H1 (cell line): ENCODE results near the gene AOPEP. TPM values are rescaled to one million over a fixed set of nuclear protein-coding genes. Genes with fewer than 3 reads are reported as not detected.
A peak's percentile ranks its signal among the peaks of the same experiment; 100 is the strongest.

ENCODE experiments used
- CTCF ChIA-PET: fragments of 300-600 bp; sonication (Branson Sonifier 250); formaldehyde crosslinking; loops from one replicate; lab custom pipeline; 2021; ENCODE audit not compliant: partially characterized antibody; lab: Charles Lee
- POLR2A ChIA-PET: fragments of 300-600 bp; sonication (Branson Sonifier 250); formaldehyde crosslinking; loops from one replicate; lab custom pipeline; 2021; ENCODE audit warnings: inconsistent platforms; ENCODE audit not compliant: partially characterized antibody; lab: Charles Lee
- DNase-seq, 2 experiments: peaks; one replicate each; pipeline versions ENCODE4 v3.0.0 to v3.0.0-alpha.2; 2010 to 2022; ENCODE audit warnings: low spot score in 2 of 2, low read depth in 1 of 2, mixed read lengths in 1 of 2
- FAIRE-seq: peaks from 2 replicates; lab custom pipeline; 2011; peaks lifted over from hg19 to GRCh38; lab: Jason Lieb, UNC
- H2AFZ ChIP-seq: 2 replicates; pipeline ENCODE4 v1.8.1; 2012; ENCODE audit warnings: low read length, inconsistent platforms
- H2AK5ac ChIP-seq: 2 replicates; pipeline ENCODE4 v1.6.1; 2013; ENCODE audit warnings: low read depth, low read length
- H2BK120ac ChIP-seq: replicated peaks from 2 replicates; pipeline ENCODE3; 2013; ENCODE audit warnings: low read depth, low read length, inconsistent platforms
- H2BK12ac ChIP-seq: 2 replicates; pipeline ENCODE4 v1.6.1; 2013; ENCODE audit warnings: low read depth, low read length
- H2BK15ac ChIP-seq: 2 replicates; pipeline ENCODE4 v1.6.1; 2013; ENCODE audit warnings: low read length
- H2BK20ac ChIP-seq: 2 replicates; pipeline ENCODE4 v1.6.1; 2013; ENCODE audit warnings: low read length
- H2BK5ac ChIP-seq: 2 replicates; pipeline ENCODE4 v1.6.1; 2013; ENCODE audit warnings: low read depth, low read length
- H3K14ac ChIP-seq: 2 replicates; pipeline ENCODE4 v1.6.1; 2013; ENCODE audit warnings: inconsistent platforms; ENCODE audit not compliant: insufficient read length
- H3K18ac ChIP-seq: 2 replicates; pipeline ENCODE4 v1.6.1; 2013; ENCODE audit warnings: low read length; ENCODE audit errors: extremely low read depth
- H3K23ac ChIP-seq: 2 replicates; pipeline ENCODE4 v1.6.1; 2013; ENCODE audit warnings: inconsistent platforms; ENCODE audit not compliant: insufficient read length
- H3K23me2 ChIP-seq: 2 replicates; pipeline ENCODE4 v1.6.1; 2013; ENCODE audit warnings: low read depth, low read length
- H3K27ac ChIP-seq: 2 replicates; pipeline ENCODE4 v1.6.1; 2011; ENCODE audit warnings: low read depth, low read length, inconsistent platforms
- H3K27me3 ChIP-seq, 4 experiments: replicated peaks in 1 of 4; 1 replicate in 1 of 4; 2 replicates in 3 of 4; pipeline versions ENCODE4 v1.6.1 to v1.8.1; 2011 to 2013; ENCODE audit warnings: low read length in 3 of 4, mild to moderate bottlenecking in 3 of 4, inconsistent platforms in 2 of 4, mixed read lengths in 2 of 4, moderate library complexity in 1 of 4; ENCODE audit not compliant: control insufficient read depth in 3 of 4, insufficient read depth in 3 of 4; ENCODE audit errors: extremely low read depth in 1 of 4
- H3K36me3 ChIP-seq, 4 experiments: 2 replicates each; pipeline versions ENCODE4 v1.6.1 to v1.8.1; 2011 to 2013; ENCODE audit warnings: mild to moderate bottlenecking in 4 of 4, low read length in 3 of 4, moderate library complexity in 2 of 4, control low read depth in 1 of 4, inconsistent platforms in 1 of 4; ENCODE audit not compliant: insufficient read depth in 4 of 4, control insufficient read depth in 2 of 4
- H3K4ac ChIP-seq: replicated peaks from 2 replicates; pipeline ENCODE3; 2013; ENCODE audit warnings: low read length, low read depth, mixed read lengths, inconsistent platforms; ENCODE audit not compliant: insufficient read length
- H3K4me1 ChIP-seq, 4 experiments: replicated peaks in 1 of 4; 1 replicate in 1 of 4; 2 replicates in 3 of 4; pipeline versions ENCODE4 v1.6.1 to v1.8.1; 2011 to 2013; ENCODE audit warnings: low read length in 3 of 4, inconsistent platforms in 2 of 4, mixed read lengths in 1 of 4; ENCODE audit not compliant: insufficient read depth in 4 of 4, control insufficient read depth in 3 of 4
- H3K4me2 ChIP-seq, 2 experiments: 2 replicates each; pipeline versions ENCODE4 v1.6.1 to v1.8.1; 2011 to 2013; ENCODE audit warnings: low read depth in 2 of 2, low read length in 2 of 2, control low read depth in 1 of 2, inconsistent platforms in 1 of 2, mild to moderate bottlenecking in 1 of 2; ENCODE audit not compliant: insufficient read depth in 1 of 2
- H3K4me3 ChIP-seq, 4 experiments: fragments of 200-600, 300-600 bp in 1 of 4; sonication (generic), shearing (Covaris generic), sonication (Bioruptor Twin) in 1 of 4; 2 replicates each; pipeline versions ENCODE4 v1.5.1 to v1.8.1; 2011 to 2016; ENCODE audit warnings: low read length in 4 of 4, low read depth in 3 of 4, control low read depth in 2 of 4, inconsistent platforms in 2 of 4, mild to moderate bottlenecking in 2 of 4, mixed read lengths in 1 of 4, moderate library complexity in 1 of 4; ENCODE audit not compliant: insufficient read depth in 2 of 4; ENCODE audit errors: extremely low read depth in 1 of 4
- H3K56ac ChIP-seq: replicated peaks from 2 replicates; pipeline ENCODE3; 2013; ENCODE audit warnings: low read depth, mild to moderate bottlenecking, mixed read lengths, low read length, inconsistent platforms; ENCODE audit not compliant: insufficient read length
- H3K79me1 ChIP-seq: 2 replicates; pipeline ENCODE4 v1.6.1; 2013; ENCODE audit warnings: low read depth, low read length, control low read depth
- H3K79me2 ChIP-seq, 2 experiments: 2 replicates each; pipeline versions ENCODE4 v1.6.1 to v1.8.1; 2012 to 2013; ENCODE audit warnings: low read length in 2 of 2, mild to moderate bottlenecking in 2 of 2, inconsistent platforms in 1 of 2; ENCODE audit not compliant: insufficient read depth in 2 of 2, control insufficient read depth in 1 of 2
- H3K9ac ChIP-seq, 4 experiments: replicated peaks in 1 of 4; 1 replicate in 1 of 4; 2 replicates in 3 of 4; pipeline versions ENCODE4 v1.6.1 to v1.8.1; 2011 to 2013; ENCODE audit warnings: low read depth in 3 of 4, low read length in 3 of 4, control low read depth in 2 of 4, mild to moderate bottlenecking in 2 of 4, moderate library complexity in 2 of 4, inconsistent platforms in 1 of 4; ENCODE audit errors: extremely low read depth in 1 of 4
- H3K9me3 ChIP-seq, 2 experiments: 2 replicates each; pipeline versions ENCODE4 v1.6.1 to v1.8.1; 2012 to 2013; ENCODE audit warnings: mild to moderate bottlenecking in 2 of 2, moderate library complexity in 2 of 2, control low read depth in 1 of 2, inconsistent platforms in 1 of 2, low read depth in 1 of 2, low read length in 1 of 2, mixed read lengths in 1 of 2; ENCODE audit not compliant: insufficient read depth in 2 of 2
- H4K20me1 ChIP-seq, 2 experiments: replicated peaks in 1 of 2; 2 replicates each; pipeline versions ENCODE3 to v1.8.1; 2011 to 2013; ENCODE audit warnings: inconsistent platforms in 2 of 2, low read length in 2 of 2, mild to moderate bottlenecking in 1 of 2; ENCODE audit not compliant: insufficient read depth in 2 of 2, control insufficient read depth in 1 of 2
- H4K5ac ChIP-seq: 2 replicates; pipeline ENCODE4 v1.6.1; 2013; ENCODE audit warnings: low read length, low read depth, mixed read lengths, inconsistent platforms; ENCODE audit not compliant: insufficient read length
- H4K8ac ChIP-seq: 2 replicates; pipeline ENCODE4 v1.8.0; 2013; ENCODE audit warnings: mild to moderate bottlenecking, moderate library complexity, low read length, inconsistent platforms; ENCODE audit not compliant: insufficient read depth; ENCODE audit errors: extremely low read depth
- H4K91ac ChIP-seq: replicated peaks from 2 replicates; pipeline ENCODE3; 2013; ENCODE audit warnings: low read length, mixed read lengths, inconsistent platforms; ENCODE audit not compliant: insufficient read length
- FOSL1 ChIP-seq: IDR thresholded peaks from 2 replicates; pipeline ENCODE4 v1.6.1; 2011; ENCODE audit warnings: mild to moderate bottlenecking, low read depth, low read length, moderate library complexity; ENCODE audit not compliant: insufficient read depth
- KDM5A ChIP-seq: fragments of 200-600 bp; IDR thresholded peaks from 2 replicates; pipeline ENCODE4 v1.7.1; 2012; ENCODE audit warnings: mild to moderate bottlenecking, low read length, inconsistent platforms, mixed read lengths
- NRF1 ChIP-seq: IDR thresholded peaks from 2 replicates; pipeline ENCODE4 v1.6.1; 2011; ENCODE audit warnings: mild to moderate bottlenecking, low read depth, low read length, improper control_type of control experiment
- RAD21 ChIP-seq, 2 experiments: IDR thresholded peaks in 1 of 2; conservative IDR thresholded peaks in 1 of 2; 2 replicates each; pipeline ENCODE4 v1.6.1; 2011; ENCODE audit warnings: low read depth in 2 of 2, low read length in 2 of 2, improper control_type of control experiment in 1 of 2, inconsistent platforms in 1 of 2, mild to moderate bottlenecking in 1 of 2, moderate library complexity in 1 of 2
- SAP30 ChIP-seq: fragments of 300-600 bp; sonication (generic); IDR thresholded peaks from 2 replicates; pipeline ENCODE4 v1.7.1; 2012; ENCODE audit warnings: low read length, moderate library complexity, mild to moderate bottlenecking, inconsistent platforms; ENCODE audit not compliant: insufficient read depth, insufficient replicate concordance
- SIX5 ChIP-seq: IDR thresholded peaks from 2 replicates; pipeline ENCODE4 v1.6.1; 2011; ENCODE audit warnings: mild to moderate bottlenecking, low read depth, low read length
- TAF1 ChIP-seq: IDR thresholded peaks from 2 replicates; pipeline ENCODE4 v1.6.1; 2011; ENCODE audit warnings: mild to moderate bottlenecking, low read depth, low read length
- TAF7 ChIP-seq: optimal IDR thresholded peaks from 2 replicates; pipeline ENCODE3; 2011; ENCODE audit warnings: low read depth, mild to moderate bottlenecking, inconsistent platforms, low read length, moderate library complexity, borderline replicate concordance
- TEAD4 ChIP-seq: IDR thresholded peaks from 2 replicates; pipeline ENCODE4 v1.6.1; 2012; ENCODE audit warnings: low read depth, low read length, inconsistent platforms, mixed read lengths
- WGBS, 2 experiments: shearing (Covaris generic) in 1 of 2; methylation state at CpG; one replicate each; pipeline versions ENCODE4 v1.1.6 to v1.1.7; 2013 to 2015; ENCODE audit warnings: low lambda C conversion rate in 2 of 2, mixed read lengths in 2 of 2, inconsistent platforms in 1 of 2, low coverage in 1 of 2, missing lambda C conversion rate in 1 of 2; ENCODE audit not compliant: insufficient replicate concordance in 2 of 2, insufficient coverage in 1 of 2, insufficient read length in 1 of 2; ENCODE audit errors: extremely low coverage in 1 of 2, missing lambda C conversion rate in 1 of 2; 5-methylcytosine and 5-hydroxymethylcytosine counted together
- polyA plus RNA-seq, 7 experiments: library from polyadenylated mRNA; depleted of rRNA in 3 of 7; stranded (reverse) in 5 of 7; unstranded in 2 of 7; fragments of >200 nt in 5 of 7; fragments of 200-250 nt in 2 of 7; gene quantifications; 1 replicate in 5 of 7; 2 replicates in 1 of 7; 4 replicates in 1 of 7; pipeline versions ENCODE4 v1.2.1 to v1.2.3, GENCODE V29; 2011 to 2013; ENCODE audit warnings: missing spikeins in 2 of 7, mixed read lengths in 2 of 7
- total RNA-seq: library from RNA; stranded (reverse); fragmentation: NEBNext Ultra II Directional; extraction: Animal tissue kit (Norgen Biotek cat#: 25700); gene quantifications from 2 replicates; pipeline ENCODE4 v1.2.1, GENCODE V29; 2021
- TF ChIP-seq, protein P1 (sequence below): IDR thresholded peaks from 2 replicates; pipeline ENCODE4 v1.6.1; 2012; ENCODE audit warnings: inconsistent platforms

The AOPEP gene
- total and polyA plus RNA-seq, 2 of the 8 experiments (the other 6 are each of a cell fraction or from before 2014, with no cell fraction given), result 6.1 to 14.3 TPM

DNA sequence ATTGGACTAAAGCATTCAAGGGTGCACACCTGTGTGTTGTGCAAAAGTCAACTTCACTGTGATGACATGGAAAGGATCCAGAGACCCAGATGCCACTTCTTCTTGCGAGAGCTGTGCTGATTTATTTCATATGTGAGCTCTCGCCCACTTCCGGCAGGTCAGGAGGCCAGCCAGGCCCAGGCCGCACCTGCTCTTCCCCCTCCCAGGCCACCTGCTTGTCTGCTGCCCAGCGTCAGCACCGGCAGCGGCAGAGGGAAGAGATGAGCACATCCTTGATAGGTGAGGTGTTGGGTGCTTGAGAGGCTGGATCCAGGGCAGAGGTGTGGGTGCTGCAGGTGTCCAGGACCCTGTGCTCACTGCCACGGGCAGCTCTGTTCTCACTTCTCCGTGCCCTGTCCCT, 348.1 kb downstream of the AOPEP start:
- CTCF ChIA-PET, result interaction anchor here (1.0 to 2.3 kb wide), 3 partner anchors 12 to 42 kb away, joined by 3 to 7 read pairs (median 3); no protein-coding TSS in a partner anchor
- Histone ChIP-seq H3K4me3 (no peak overlapping the region), H3K27me3 (no peaks in the 10 kb centered on the region), H4K8ac (no peak overlapping the region), H2AFZ (no peak overlapping the region), H3K56ac (no peak overlapping the region), H3K18ac (no peak overlapping the region), H3K36me3 (no peaks in the 10 kb centered on the region), H2BK12ac (no peak overlapping the region), H2AK5ac (no peak overlapping the region), H3K9me3 (no peaks in the 10 kb centered on the region), H3K23me2 (no peaks in the 10 kb centered on the region; the same call in 1 of the 2 replicates), H2BK5ac (no peak overlapping the region), H3K23ac (no peak overlapping the region), H3K27ac (no peak overlapping the region), H3K4me1 (peaks cover 0 to 7% (median 2%) of the 10 kb centered on the region in 4 experiments; a peak in 3 of 7 replicates), H4K5ac (no peak overlapping the region), H3K79me1 (no peaks in the 10 kb centered on the region; the same call in 1 of the 2 replicates), H4K91ac (no peak overlapping the region), H3K14ac (no peak overlapping the region), H3K9ac (no peak overlapping the region), H3K4ac (no peak overlapping the region), H2BK120ac (no peak overlapping the region), H4K20me1 (peaks cover 0 to 2% of the 10 kb centered on the region in 2 experiments), H3K79me2 (no peaks in the 10 kb centered on the region), H2BK20ac (no peak overlapping the region), H2BK15ac (no peak overlapping the region), H3K4me2 (no peak overlapping the region)
- POLR2A ChIA-PET, result no interaction called here
- FAIRE-seq, result no peak
- 92% methylated on average over 9 of the region's 9 CpGs; no CpG with 5 or more reads in 1 of the 2 experiments for WGBS, 2 experiments
- DNase-seq, result peak in 1 of 2 experiments; percentile 35
- no peak for TF ChIP-seq FOSL1
- TF ChIP-seq KDM5A, result no peak
- no peak for TF ChIP-seq TAF7
- TF ChIP-seq TAF1, result no peak
- no peak for TF ChIP-seq TEAD4
- TF ChIP-seq, protein P1, sequence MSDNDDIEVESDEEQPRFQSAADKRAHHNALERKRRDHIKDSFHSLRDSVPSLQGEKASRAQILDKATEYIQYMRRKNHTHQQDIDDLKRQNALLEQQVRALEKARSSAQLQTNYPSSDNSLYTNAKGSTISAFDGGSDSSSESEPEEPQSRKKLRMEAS, result no peak
- no peak for TF ChIP-seq NRF1
- TF ChIP-seq SIX5, result no peak
- TF ChIP-seq SAP30, result no peak
- no peak for TF ChIP-seq RAD21 (IDR thresholded peaks at IDR 0.05 in 1 of 2, conservative IDR thresholded peaks at IDR 0.05 in 1 of 2; ENCODE audit: low read depth in 2 of 2, low read length in 2 of 2)
